Panc1 (cell line): ENCODE data around the gene BTBD9. TPM values are rescaled to one million over a fixed set of nuclear protein-coding genes. Genes with fewer than 3 reads are reported as not detected.

Experiments
- ATAC-seq: fragments of 200-7000 bp; cut with Tn5 transposase; 2 replicates; pipeline ENCODE4 v1.9.1; 2020; ENCODE audit warnings: mild to moderate bottlenecking, moderate library complexity
- BruUV-seq: library from RNA; stranded (reverse); fragments of 400-500 nt; replicated peaks from 2 replicates; lab custom pipeline; 2021; lab: Mats Ljungman, UMichigan
- CTCF ChIA-PET: fragments of 300-600 bp; sonication (Branson Sonifier 250); formaldehyde crosslinking; loops from one replicate; lab custom pipeline; 2022; ENCODE audit warnings: antibody characterized with exemption; lab: Charles Lee
- POLR2A ChIA-PET: fragments of 300-600 bp; sonication (Branson Sonifier 250); formaldehyde crosslinking; loops from one replicate; lab custom pipeline; 2022; ENCODE audit warnings: antibody characterized with exemption; lab: Charles Lee
- DNase-seq: peaks from one replicate; pipeline ENCODE4 v3.0.0-alpha.2; 2010; ENCODE audit warnings: low read depth, low spot score
- H3K27ac ChIP-seq: 2 replicates; pipeline ENCODE4 v1.5.1; 2011; ENCODE audit warnings: mild to moderate bottlenecking, low read length, inconsistent platforms
- H3K27me3 ChIP-seq: fragments of 200-500 bp; sonication (Bioruptor generic); 2 replicates; pipeline ENCODE4 v1.6.0; 2014; ENCODE audit warnings: low read length, inconsistent platforms; ENCODE audit not compliant: control insufficient read depth, insufficient read depth
- H3K36me3 ChIP-seq: fragments of 200-500 bp; sonication (Bioruptor generic); 2 replicates; pipeline ENCODE4 v1.5.1; 2014; ENCODE audit warnings: inconsistent platforms, mild to moderate bottlenecking, low read length, moderate library complexity; ENCODE audit not compliant: control insufficient read depth, insufficient read depth
- H3K4me1 ChIP-seq: 2 replicates; pipeline ENCODE4 v1.5.1; 2011; ENCODE audit warnings: inconsistent platforms, mild to moderate bottlenecking, low read length, moderate library complexity; ENCODE audit not compliant: control insufficient read depth, insufficient read depth
- H3K4me3 ChIP-seq, 2 experiments: 2 replicates each; pipeline ENCODE4 v1.5.1; 2011 to 2012; ENCODE audit warnings: low read depth in 2 of 2, low read length in 2 of 2, mild to moderate bottlenecking in 2 of 2, inconsistent platforms in 1 of 2, moderate library complexity in 1 of 2
- H3K9me3 ChIP-seq: fragments of 200-500 bp; sonication (Bioruptor generic); 2 replicates; pipeline ENCODE4 v1.5.1; 2014; ENCODE audit warnings: low read depth, mild to moderate bottlenecking, inconsistent platforms, low read length, moderate library complexity; ENCODE audit not compliant: control insufficient read depth, insufficient read depth
- CTCF ChIP-seq: fragments of 450-650 bp; IDR thresholded peaks from 2 replicates; pipeline ENCODE4 v1.5.1; 2017; ENCODE audit warnings: mild to moderate bottlenecking
- POLR2AphosphoS5 ChIP-seq: IDR thresholded peaks from 2 replicates; pipeline ENCODE4 v1.6.1; 2012; ENCODE audit warnings: mild to moderate bottlenecking, low read depth, low read length, moderate library complexity
- REST ChIP-seq, 2 experiments: IDR thresholded peaks; 2 replicates each; pipeline ENCODE4 v1.6.1; 2011 to 2012; ENCODE audit warnings: low read depth in 2 of 2, control low read depth in 1 of 2, low read length in 1 of 2, mild to moderate bottlenecking in 1 of 2, moderate library complexity in 1 of 2; ENCODE audit not compliant: insufficient read depth in 1 of 2
- SIN3A ChIP-seq: IDR thresholded peaks from 2 replicates; pipeline ENCODE4 v1.6.1; 2012; ENCODE audit warnings: low read depth, mild to moderate bottlenecking, low read length, moderate library complexity, borderline replicate concordance; ENCODE audit not compliant: insufficient read depth
- TCF7L2 ChIP-seq: IDR thresholded peaks from 2 replicates; pipeline ENCODE4 v1.6.1; 2011; ENCODE audit warnings: mild to moderate bottlenecking, low read depth, low read length, inconsistent platforms
- in situ Hi-C: cut with HindIII; loops from 2 replicates; pipeline ENCODE4 v1.10.0; 2016; ENCODE audit warnings: low sequenced_read_pairs, low pct_unique_long_range_greater_than_20kb
- intact Hi-C: fragments of 100-400 bp; cut with micrococcal nuclease; formaldehyde crosslinking; loops from one replicate; pipeline ENCODE4 v1.10.0; 2022; ENCODE audit not compliant: unreplicated experiment
- total RNA-seq: library from RNA; stranded (reverse); gene quantifications from one replicate; pipeline ENCODE4 v1.2.1, GENCODE V29; 2021; ENCODE audit not compliant: unreplicated experiment

The BTBD9 gene
- total RNA-seq, 1 experiment from 2014 or later, result 12.8 TPM

- in situ Hi-C loops, result no loop called here
- intact Hi-C loops, result no loop called here
- no peaks in the 10 kb centered on the region for H3K9me3 ChIP-seq
- no peak overlapping the region for H3K4me3 ChIP-seq
- no peak overlapping the region for H3K27ac ChIP-seq
- H3K36me3 ChIP-seq, result no peaks in the 10 kb centered on the region
- ATAC-seq (no peak), DNase-seq (no peak)
- TF ChIP-seq SIN3A (no peak), REST (IDR thresholded peaks at IDR 0.05; ENCODE audit: insufficient read depth in 1 of 2, low read depth in 2 of 2, low read length in 1 of 2) (no peak), CTCF (no peak), TCF7L2 (no peak), POLR2AphosphoS5 (no peak)
- no peaks in the 10 kb centered on the region for H3K4me1 ChIP-seq
- POLR2A ChIA-PET, result interaction anchor here (0.5 to 0.7 kb wide), 2 partner anchors 93 to 251 kb away, joined by 5 to 7 read pairs; no protein-coding TSS in a partner anchor
- no peaks in the 10 kb centered on the region for H3K27me3 ChIP-seq
- CTCF ChIA-PET, result no interaction called here
- no TSS peak for BruUV-seq
Observed at GRCh38 chr6:38310061-38310460, 329.7 kb downstream of the BTBD9 start.

- Histone ChIP-seq H3K4me1 (no peaks in the 10 kb centered on the region), H3K4me3 (no peak overlapping the region), H3K36me3 (no peaks in the 10 kb centered on the region), H3K27ac (no peak overlapping the region), H3K27me3 (no peaks in the 10 kb centered on the region), H3K9me3 (no peaks in the 10 kb centered on the region)
- no peak for ATAC-seq
- intact Hi-C loops, result no loop called here
- ChIA-PET CTCF (no interaction called here), POLR2A (no interaction called here)
- in situ Hi-C loops, result no loop called here
- TF ChIP-seq REST (IDR thresholded peaks at IDR 0.05; ENCODE audit: insufficient read depth in 1 of 2, low read depth in 2 of 2, low read length in 1 of 2) (no peak), SIN3A (no peak), CTCF (no peak), TCF7L2 (no peak), POLR2AphosphoS5 (no peak)
- DNase-seq, result no peak
- BruUV-seq, result no TSS peak
Observed at GRCh38 chr6:38307740-38308139, 332.0 kb downstream of the BTBD9 start.
